GM18861 (cell line): ENCODE data around the gene MOCS3.

Experiments
- ATAC-seq: cut with Tn5 transposase; IDR thresholded peaks from one replicate; pipeline ENCODE4 v1.9.1; 2021; ENCODE audit not compliant: unreplicated experiment

The MOCS3 gene

GRCh38 chr20:50980851-50981713 is 22.5 kb downstream of the MOCS3 start:
- ATAC-seq, result no peak

GRCh38 chr20:50981714-50982048 is 23.1 kb downstream of the MOCS3 start:
- ATAC-seq, result no peak

- no peak for ATAC-seq
These were observed 23.7 kb downstream of the MOCS3 start for GRCh38 chr20:50982363-50982762.

DNA sequence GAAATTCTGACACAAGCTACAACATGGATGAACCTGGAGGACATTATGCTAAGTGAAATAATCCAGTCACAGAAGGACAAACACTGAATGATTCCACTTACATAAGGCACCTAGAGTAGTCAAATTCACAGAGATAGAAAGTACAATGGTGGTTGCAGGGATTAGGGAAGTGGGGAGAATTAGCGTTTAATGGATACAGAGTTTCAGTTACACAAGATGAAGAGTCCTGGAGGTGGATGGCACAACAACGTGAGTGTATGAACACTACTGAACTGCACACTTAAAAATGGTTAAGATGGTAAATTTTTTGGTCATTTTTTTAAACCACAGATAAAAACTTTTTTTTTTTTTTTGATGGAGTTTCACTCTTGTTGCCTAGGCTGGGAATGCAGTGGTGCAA is 24.7 kb downstream of the MOCS3 start:
- no peak for ATAC-seq

- ATAC-seq, result no peak
These were observed 29.0 kb downstream of the MOCS3 start for GRCh38 chr20:50987493-50988210.

DNA sequence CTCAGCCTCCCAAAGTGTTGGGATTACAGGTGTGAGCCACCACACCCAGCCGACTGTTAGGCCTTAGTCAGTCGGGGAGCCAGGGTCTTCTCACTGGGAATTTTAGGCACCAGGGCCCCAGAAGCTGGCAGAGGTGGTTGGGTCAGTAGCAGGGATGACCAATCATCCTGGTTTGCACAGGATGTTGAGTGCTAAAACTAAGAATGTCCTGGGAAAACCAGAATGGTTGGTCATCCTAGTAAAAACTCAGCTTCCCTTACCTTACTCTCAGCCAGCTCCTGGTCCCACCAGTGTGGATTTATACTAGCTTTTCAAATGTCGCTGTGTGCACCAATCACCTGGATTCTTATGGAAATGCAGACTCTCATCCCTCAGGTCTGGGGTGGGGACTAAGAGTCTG is 32.5 kb downstream of the MOCS3 start:
- no peak for ATAC-seq

GRCh38 chr20:50992336-50992732 is 33.7 kb downstream of the MOCS3 start:
- no peak for ATAC-seq

- no peak for ATAC-seq
These were observed 34.3 kb downstream of the MOCS3 start for GRCh38 chr20:50992733-50993457.

- no peak for ATAC-seq
These were observed 35.3 kb downstream of the MOCS3 start for GRCh38 chr20:50993876-50994275.

DNA sequence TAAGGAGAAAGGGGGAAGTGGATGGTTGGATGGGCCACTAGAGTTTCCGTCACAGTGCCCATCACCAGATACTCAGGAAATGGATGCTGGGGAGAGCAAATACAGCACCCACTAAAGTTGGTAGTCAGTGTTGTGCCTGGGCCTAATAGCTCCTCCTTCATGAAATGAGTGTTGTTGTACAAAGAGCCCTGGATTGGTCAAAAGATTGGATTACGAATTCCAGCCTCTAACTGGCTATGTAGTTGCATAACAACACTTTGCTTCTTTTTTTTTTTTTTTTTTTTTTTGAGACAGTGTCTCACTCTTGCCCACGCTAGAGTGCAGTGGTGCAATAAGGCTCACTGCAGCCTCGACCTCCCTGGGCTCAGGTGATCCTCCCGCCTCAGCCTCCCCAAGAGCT is 36.9 kb downstream of the MOCS3 start:
- no peak for ATAC-seq

DNA sequence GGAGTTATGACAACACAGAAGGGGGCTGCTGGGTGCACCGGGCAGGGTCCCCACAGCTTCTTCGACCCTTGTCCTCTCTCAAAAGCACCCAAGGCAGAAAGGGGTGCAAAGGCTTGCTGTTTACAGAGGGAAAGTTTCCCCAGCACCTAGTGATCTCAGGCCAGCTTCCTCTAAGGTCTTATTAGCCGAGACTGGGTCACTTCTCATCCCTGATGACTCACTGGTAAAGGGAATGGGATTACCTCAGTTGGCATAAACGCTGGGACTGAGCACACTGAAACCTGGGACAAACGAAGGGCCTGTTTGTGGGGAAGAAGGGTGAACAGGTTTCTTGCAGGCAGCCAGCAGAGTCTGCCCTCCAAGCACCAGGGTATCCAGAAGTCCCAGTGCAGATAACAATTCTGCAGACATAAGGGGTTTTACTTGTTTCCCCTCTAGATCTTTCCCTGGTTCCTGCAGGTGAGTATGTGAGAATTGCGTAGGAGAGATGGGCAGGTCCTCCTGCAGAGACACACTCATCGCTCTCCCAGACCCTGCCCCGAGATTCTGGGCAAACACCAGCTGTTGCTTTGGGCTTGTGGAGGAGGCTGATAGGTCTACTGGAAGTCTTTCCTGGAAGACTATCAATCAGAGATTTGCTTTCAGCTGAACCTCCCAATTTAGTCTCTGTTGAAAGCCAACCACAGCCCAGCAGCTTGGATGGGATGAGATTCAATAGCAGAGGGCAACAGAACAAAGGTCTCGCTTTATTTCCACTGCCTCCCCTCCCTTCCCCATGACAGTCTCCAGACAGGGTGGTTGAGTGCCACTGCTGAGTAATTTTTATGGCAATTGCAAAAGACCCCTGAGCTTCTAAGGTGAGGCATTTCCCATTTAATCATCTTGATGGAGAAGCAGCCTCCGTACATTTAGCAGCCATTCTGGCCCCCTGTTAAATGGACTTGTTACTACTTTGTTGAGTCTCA is 38.6 kb downstream of the MOCS3 start:
- no peak for ATAC-seq

DNA sequence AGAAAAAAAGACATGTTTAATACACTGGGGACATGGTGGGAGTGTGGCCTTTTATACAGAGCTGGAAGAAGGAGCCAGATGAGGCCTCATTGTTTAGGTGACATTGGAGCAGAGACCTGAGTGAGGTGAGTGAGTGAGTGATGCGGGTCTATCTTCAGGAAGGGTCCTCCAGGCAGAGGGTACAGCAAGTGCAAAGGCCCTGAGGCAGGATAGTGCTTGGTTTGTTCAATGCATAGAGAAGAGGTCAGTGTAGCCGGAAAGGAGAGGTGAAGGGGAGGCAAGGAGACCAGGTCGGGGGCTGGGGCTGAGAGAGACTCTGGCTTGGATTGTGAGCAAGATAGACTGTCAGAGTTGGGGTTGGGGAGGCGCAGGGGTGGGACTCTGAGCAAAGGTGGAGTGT is 40.7 kb downstream of the MOCS3 start:
- ATAC-seq, result no peak

- ATAC-seq, result no peak
These were observed 43.0 kb downstream of the MOCS3 start for GRCh38 chr20:51001430-51002265.

DNA sequence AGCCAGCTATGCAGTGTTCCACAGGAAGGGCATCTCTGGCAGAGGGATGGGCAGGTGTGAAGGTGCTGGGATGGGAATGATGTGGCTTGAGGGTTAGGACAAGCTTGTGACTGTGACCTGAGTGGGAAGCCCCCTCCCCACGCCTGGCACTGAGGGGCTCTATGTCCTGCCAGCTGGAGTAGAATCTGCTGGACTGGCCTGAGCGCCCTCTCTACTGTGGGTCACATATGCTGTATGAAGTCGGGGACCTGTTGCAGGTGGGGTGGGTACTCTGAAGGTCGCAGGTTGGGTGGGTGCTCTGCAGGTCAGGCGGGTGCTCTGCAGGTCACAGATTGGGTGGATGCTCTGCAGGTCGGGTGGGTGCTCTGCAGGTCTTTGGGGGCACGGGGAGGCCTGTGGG is 44.0 kb downstream of the MOCS3 start:
- ATAC-seq, result no peak

DNA sequence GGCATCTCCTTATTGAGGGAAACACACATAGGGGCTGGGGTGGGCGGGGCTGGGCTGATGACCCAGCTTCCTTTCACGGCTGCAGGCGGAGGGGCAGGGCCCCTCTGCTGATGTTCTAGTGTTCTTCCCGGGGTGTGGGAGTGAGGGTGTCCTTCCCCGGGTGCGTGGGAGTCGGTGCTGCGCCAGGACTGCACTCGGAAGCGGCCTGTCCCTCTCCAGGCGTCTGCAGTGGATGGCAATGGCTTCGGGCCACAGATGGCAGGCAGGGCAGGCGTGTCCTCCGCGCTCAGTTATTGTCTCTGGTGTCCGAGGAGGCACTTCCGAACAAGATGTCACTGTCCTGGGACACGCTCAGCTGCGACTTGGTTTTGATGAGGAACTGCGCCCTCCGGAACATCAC is 45.1 kb downstream of the MOCS3 start:
- no peak for ATAC-seq

DNA sequence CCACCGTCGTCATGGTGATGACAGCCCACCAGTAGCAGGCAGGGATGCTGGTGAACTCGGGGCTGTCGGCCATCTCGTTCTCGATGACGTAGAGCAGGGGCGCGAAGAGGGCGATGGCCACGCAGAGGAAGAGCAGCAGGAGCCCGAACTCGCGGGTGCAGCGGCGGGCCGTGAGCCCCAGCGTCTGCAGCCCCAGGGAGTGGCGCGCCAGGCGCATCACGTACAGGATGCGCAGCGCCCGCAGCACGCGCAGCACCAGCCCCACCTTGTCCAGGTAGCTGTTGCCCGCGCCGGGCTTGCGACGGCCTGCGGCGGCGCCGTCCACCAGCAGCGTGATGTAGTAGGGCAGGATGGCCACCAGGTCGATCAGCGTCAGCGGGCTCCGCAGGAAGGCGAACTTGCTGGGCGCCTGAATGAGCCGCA is 45.7 kb downstream of the MOCS3 start:
- no peak for ATAC-seq

DNA sequence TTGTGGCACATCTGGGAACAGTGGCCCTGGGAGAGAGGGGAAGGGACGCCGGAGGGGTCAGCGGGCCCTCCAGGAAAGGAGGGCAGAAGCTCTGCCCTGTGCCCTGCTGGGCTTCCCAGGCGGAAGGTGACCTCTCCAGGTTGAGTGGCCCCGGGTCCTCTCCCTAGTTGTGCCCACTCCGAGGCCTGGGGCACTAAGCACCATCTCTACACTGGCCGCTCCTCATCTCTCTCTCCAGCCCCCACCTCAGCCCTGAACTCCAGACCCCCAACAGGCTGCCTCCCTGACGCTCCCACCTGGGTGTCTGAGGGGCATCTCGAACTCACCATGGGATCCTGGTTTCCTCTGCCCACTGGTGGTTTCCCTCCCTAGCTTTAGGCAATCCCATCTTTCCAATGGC is 46.2 kb downstream of the MOCS3 start:
- no peak for ATAC-seq

GRCh38 chr20:51005214-51005613 is 46.6 kb downstream of the MOCS3 start:
- ATAC-seq, result no peak

GRCh38 chr20:51008718-51009117 is 50.1 kb downstream of the MOCS3 start:
- no peak for ATAC-seq
